ENCODE data around the gene KBTBD12.
"Not testable (repeated sequence)": the region's sequence is repeated elsewhere in the genome, so short reads cannot be mapped to it uniquely, and the experiment has no call there.

Gene KBTBD12

DNA sequence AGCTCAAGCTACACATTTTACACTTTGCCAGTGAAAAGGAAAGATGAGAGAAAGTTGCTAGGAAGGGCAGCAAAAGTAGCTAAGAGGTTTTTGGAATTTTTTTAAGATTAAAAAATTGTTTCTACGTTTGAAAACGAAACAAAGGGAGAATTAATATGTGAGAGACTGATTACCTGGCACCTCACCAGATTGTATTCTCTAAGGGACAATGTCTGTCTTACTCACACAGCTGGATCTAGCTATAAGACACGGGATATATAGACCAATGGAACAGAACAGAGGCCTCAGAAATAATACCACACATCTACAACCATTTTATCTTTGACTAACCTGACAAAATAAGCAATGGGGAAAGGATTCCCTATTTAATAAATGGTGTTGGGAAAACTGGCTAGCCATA lies 9.5 kb upstream of the KBTBD12 start:
- no peaks in the 10 kb centered on the region for H3K36me3 ChIP-seq (ENCODE audit: control insufficient read depth, insufficient read depth, low read length, severe bottlenecking)
- H3K9ac ChIP-seq (ENCODE audit: low read length): no peak overlapping the region
- peaks cover 3% of the 10 kb centered on the region for H3K9me3 ChIP-seq (ENCODE audit: control insufficient read depth, low read length)
- peaks cover 29% of the 10 kb centered on the region for H3K27me3 ChIP-seq (replicated peaks; ENCODE audit: control insufficient read depth, insufficient read depth, low read length)
- no peaks in the 10 kb centered on the region for H3K4me1 ChIP-seq (ENCODE audit: control insufficient read depth, insufficient read depth, low read length)
- H3K4me3 ChIP-seq (ENCODE audit: low read length): no peak overlapping the region
- DNase-seq (ENCODE audit: low read depth): no peak

DNA sequence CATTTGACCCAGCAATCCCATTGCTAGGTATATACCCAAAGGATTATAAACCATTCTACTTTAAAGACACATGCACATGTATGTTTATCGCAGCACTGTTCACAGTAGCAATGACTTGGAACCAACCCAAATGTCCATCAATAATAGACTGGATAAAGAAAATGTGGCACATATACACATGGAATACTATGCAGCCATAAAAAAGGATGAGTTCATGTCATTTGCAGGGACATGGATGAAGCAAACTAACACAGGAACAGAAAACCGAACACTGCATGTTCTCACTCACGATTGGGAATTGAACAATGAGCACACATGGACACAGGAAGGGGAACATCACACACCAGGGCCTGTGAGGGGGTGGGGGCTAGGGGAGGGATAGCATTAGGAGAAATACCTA lies 8.4 kb upstream of the KBTBD12 start:
- H3K4me3 ChIP-seq (ENCODE audit: low read length); DNase-seq (ENCODE audit: low read depth); H3K4me1 ChIP-seq (ENCODE audit: control insufficient read depth, insufficient read depth, low read length); H3K36me3 ChIP-seq (ENCODE audit: control insufficient read depth, insufficient read depth, low read length, severe bottlenecking); H3K9me3 ChIP-seq (ENCODE audit: control insufficient read depth, low read length); H3K9ac ChIP-seq (ENCODE audit: low read length): not testable (repeated sequence)
- H3K27me3 ChIP-seq (replicated peaks; ENCODE audit: control insufficient read depth, insufficient read depth, low read length): peaks cover 29% of the 10 kb centered on the region

DNA sequence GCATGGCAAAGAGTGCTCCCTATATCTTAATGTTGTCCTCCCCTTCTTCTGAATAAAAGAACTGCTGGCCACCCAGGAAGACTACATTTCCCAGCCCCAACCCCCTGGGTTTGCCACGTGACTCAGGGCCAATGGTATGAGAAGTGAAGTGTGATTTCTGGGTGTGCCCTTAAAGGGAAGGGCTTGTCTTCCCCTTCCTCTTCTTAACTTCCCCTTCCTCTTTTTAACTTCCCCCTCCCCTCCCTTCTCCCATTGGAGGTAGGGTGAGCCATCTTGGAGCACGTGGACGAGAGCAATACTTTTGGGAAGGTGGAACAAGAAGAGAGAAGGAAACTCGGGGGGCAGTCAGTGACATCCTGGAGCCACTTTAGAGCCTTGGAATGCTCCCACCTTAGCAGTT lies 6.8 kb upstream of the KBTBD12 start:
- Histone ChIP-seq H3K9ac (ENCODE audit: low read length) (no peak overlapping the region), H3K27me3 (replicated peaks; ENCODE audit: control insufficient read depth, insufficient read depth, low read length) (peaks cover 20% of the 10 kb centered on the region), H3K4me1 (ENCODE audit: control insufficient read depth, insufficient read depth, low read length) (peaks cover 11% of the 10 kb centered on the region), H3K36me3 (ENCODE audit: control insufficient read depth, insufficient read depth, low read length, severe bottlenecking) (no peaks in the 10 kb centered on the region), H3K9me3 (ENCODE audit: control insufficient read depth, low read length) (peaks cover 3% of the 10 kb centered on the region), H3K4me3 (ENCODE audit: low read length) (no peak overlapping the region)
- DNase-seq (ENCODE audit: low read depth): no peak

DNA sequence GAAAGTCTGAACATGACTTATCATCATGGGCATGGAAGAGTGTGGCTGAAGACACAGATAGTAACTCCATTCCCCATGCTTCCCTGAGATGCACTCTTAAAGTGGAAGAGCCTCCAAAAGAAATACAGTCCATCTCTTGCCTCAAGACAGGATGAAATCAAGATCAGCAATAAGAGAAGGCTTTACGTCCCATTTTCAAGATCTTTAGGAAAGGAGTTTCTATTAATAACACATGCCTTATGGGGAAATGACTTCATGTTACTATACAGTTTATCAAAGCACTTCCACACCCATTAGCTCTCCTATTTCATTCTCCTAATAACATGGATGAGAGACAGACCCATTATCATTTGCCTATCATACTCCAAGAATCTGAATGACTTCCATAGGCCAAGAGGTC lies 6.1 kb upstream of the KBTBD12 start:
- H3K4me1 ChIP-seq (ENCODE audit: control insufficient read depth, insufficient read depth, low read length): peaks cover 11% of the 10 kb centered on the region
- H3K9me3 ChIP-seq (ENCODE audit: control insufficient read depth, low read length): peaks cover 2% of the 10 kb centered on the region
- no peak overlapping the region for H3K9ac ChIP-seq (ENCODE audit: low read length)
- no peaks in the 10 kb centered on the region for H3K36me3 ChIP-seq (ENCODE audit: control insufficient read depth, insufficient read depth, low read length, severe bottlenecking)
- no peak overlapping the region for H3K4me3 ChIP-seq (ENCODE audit: low read length)
- DNase-seq (ENCODE audit: low read depth): no peak
- H3K27me3 ChIP-seq (replicated peaks; ENCODE audit: control insufficient read depth, insufficient read depth, low read length): peaks cover 17% of the 10 kb centered on the region

DNA sequence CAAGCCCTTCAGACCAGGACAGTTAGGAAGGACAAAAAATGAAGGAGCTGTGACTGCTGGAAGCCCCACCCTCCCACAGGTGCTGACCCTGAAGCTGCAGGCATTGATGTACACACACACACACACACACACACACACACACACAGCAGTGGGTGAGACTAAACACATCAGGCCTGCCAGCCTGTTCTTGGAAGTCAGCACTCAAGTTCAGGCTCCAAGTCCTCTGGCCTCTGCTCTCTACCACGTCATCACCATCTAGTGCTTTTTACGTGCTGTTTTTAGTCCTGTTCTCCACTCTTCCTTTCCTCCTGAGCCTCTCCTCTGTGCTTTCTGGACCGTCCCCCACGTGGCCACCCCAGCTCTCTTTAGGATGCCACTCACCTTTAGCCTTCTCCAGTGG lies 5.4 kb upstream of the KBTBD12 start:
- no peaks in the 10 kb centered on the region for H3K9me3 ChIP-seq (ENCODE audit: control insufficient read depth, low read length)
- no peaks in the 10 kb centered on the region for H3K36me3 ChIP-seq (ENCODE audit: control insufficient read depth, insufficient read depth, low read length, severe bottlenecking)
- H3K9ac ChIP-seq (ENCODE audit: low read length): no peak overlapping the region
- no peak overlapping the region for H3K4me3 ChIP-seq (ENCODE audit: low read length)
- peaks cover 14% of the 10 kb centered on the region for H3K4me1 ChIP-seq (ENCODE audit: control insufficient read depth, insufficient read depth, low read length)
- peaks cover 16% of the 10 kb centered on the region for H3K27me3 ChIP-seq (replicated peaks; ENCODE audit: control insufficient read depth, insufficient read depth, low read length)
- no peak for DNase-seq (ENCODE audit: low read depth)

DNA sequence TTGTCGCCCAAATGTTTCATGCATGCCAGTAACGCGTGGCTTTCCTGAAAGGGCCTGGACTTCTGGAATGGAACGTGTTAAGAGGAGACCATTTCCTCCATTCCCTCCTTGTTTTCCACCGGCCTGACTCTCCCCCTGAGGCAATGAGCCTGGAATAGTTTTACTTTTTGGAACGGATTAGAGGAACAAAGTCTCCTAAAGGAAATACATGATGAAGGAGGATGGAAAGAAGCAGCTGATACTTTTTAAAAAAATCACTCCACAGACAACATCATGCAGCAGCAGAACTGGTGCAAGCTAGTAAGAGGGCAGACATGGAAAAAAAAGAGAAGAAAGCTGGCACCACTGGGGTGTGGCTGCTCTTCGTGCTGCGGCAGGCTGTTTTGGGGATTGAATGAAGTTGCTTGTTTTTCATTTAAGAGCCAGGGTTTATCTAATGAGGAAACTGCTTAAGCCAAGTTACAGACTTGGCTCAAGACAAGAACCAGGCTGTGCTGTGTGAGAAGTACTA lies 3.6 kb upstream of the KBTBD12 start:
- peaks cover 25% of the 10 kb centered on the region for H3K27me3 ChIP-seq (replicated peaks; ENCODE audit: control insufficient read depth, insufficient read depth, low read length)
- no peak overlapping the region for H3K9ac ChIP-seq (ENCODE audit: low read length)
- H3K4me3 ChIP-seq (ENCODE audit: low read length): peak overlapping the region; percentile 21
- peaks cover 24% of the 10 kb centered on the region for H3K4me1 ChIP-seq (ENCODE audit: control insufficient read depth, insufficient read depth, low read length)
- no peaks in the 10 kb centered on the region for H3K9me3 ChIP-seq (ENCODE audit: control insufficient read depth, low read length)
- DNase-seq (ENCODE audit: low read depth): peak; percentile 32
- no peaks in the 10 kb centered on the region for H3K36me3 ChIP-seq (ENCODE audit: control insufficient read depth, insufficient read depth, low read length, severe bottlenecking)

DNA sequence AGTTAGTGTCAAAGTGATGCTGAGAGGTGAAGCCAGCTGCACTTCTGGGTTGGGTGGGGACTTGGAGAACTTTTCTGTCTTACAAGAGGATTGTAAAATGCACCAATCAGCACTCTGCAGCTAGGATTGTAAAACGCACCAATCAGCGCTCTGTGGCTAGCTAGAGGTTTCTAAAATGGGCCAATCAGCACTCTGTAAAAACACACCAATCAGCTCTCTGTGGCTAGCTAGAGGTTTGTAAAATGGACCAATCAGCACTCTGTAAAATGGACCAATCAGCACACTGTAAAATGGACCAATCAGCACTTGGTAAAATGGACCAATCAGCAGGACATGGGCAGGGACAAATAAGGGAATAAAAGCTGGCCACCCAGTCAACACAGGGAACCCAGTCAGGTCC lies 1.2 kb upstream of the KBTBD12 start:
- peaks cover 24% of the 10 kb centered on the region for H3K4me1 ChIP-seq (ENCODE audit: control insufficient read depth, insufficient read depth, low read length)
- not testable (repeated sequence) for H3K9me3 ChIP-seq (ENCODE audit: control insufficient read depth, low read length); H3K36me3 ChIP-seq (ENCODE audit: control insufficient read depth, insufficient read depth, low read length, severe bottlenecking); DNase-seq (ENCODE audit: low read depth); H3K4me3 ChIP-seq (ENCODE audit: low read length); H3K9ac ChIP-seq (ENCODE audit: low read length)
- H3K27me3 ChIP-seq (replicated peaks; ENCODE audit: control insufficient read depth, insufficient read depth, low read length): peaks cover 25% of the 10 kb centered on the region

DNA sequence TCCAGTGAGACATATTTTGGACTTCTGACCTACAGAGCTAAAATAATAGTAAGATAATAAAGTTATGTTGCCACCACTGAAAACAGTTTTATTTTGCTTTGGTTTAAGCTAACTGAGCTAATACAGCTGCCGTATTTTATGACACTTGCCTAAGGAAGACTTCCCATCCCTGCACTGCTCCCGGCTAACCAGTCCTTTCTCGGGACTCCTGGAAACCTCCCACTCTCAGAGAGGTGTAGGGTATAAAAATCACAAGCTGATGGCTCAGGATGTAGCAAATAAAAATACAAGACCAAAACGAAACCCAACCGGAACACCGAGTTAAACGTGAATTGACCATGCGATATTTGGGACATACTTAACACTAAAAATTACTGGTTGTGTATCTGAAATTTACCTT lies 448 bp upstream of the KBTBD12 start:
- Histone ChIP-seq H3K4me3 (ENCODE audit: low read length) (peak overlapping the region; percentile 77), H3K9me3 (ENCODE audit: control insufficient read depth, low read length) (no peaks in the 10 kb centered on the region), H3K36me3 (ENCODE audit: control insufficient read depth, insufficient read depth, low read length, severe bottlenecking) (no peaks in the 10 kb centered on the region), H3K9ac (ENCODE audit: low read length) (no peak overlapping the region), H3K4me1 (ENCODE audit: control insufficient read depth, insufficient read depth, low read length) (peaks cover 24% of the 10 kb centered on the region), H3K27me3 (replicated peaks; ENCODE audit: control insufficient read depth, insufficient read depth, low read length) (peaks cover 25% of the 10 kb centered on the region)
- DNase-seq (ENCODE audit: low read depth): no peak

DNA sequence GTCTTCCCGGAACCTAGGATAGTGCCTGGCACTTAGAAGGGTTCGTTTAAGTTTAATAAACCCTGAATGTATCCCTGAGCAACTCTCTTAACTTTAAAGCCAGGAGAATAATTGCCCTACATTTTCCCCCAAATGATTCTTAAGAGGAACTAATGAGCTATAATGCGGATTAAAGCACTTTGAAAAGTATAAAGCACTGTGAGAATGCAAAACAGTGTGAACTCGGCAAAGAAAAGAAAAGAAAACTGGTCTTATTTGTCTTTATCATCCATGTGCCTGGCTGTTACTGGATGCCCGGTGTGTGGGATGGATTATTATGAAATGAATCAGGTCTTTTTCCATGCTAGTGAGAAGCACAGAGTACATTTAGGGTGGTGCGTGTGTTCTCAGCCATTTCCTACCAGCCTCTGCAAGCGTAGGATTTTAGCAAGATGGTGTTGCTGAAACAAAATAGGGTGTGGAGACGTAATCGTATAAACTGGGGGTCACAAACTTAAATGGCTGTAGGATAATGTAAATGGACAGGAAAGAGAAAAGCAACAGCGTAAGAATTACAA lies 983 bp downstream of the KBTBD12 start:
- DNase-seq (ENCODE audit: low read depth): peak; percentile 3
- no peak overlapping the region for H3K9ac ChIP-seq (ENCODE audit: low read length)
- H3K4me1 ChIP-seq (ENCODE audit: control insufficient read depth, insufficient read depth, low read length): peaks cover 24% of the 10 kb centered on the region
- no peak overlapping the region for H3K4me3 ChIP-seq (ENCODE audit: low read length)
- H3K9me3 ChIP-seq (ENCODE audit: control insufficient read depth, low read length): no peaks in the 10 kb centered on the region
- H3K36me3 ChIP-seq (ENCODE audit: control insufficient read depth, insufficient read depth, low read length, severe bottlenecking): no peaks in the 10 kb centered on the region
- peaks cover 25% of the 10 kb centered on the region for H3K27me3 ChIP-seq (replicated peaks; ENCODE audit: control insufficient read depth, insufficient read depth, low read length)

DNA sequence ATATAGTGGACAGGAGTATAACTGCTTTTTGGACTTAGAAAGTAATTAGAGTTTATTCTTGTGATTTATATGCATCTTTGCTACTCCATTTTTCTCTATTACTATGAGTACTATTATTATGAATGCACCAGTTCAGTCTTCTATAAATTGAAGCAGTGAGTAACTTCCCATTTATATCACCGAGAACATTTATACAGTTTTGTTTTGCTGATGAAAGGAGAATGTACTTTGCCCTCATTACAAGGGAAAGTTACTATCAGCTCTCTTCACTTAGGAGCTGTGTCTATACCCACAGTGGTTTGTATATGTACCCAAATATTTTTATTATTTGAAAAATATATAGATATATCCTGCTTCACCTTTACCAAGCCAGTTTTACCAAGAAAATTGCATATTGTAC lies 5.7 kb downstream of the KBTBD12 start:
- Histone ChIP-seq H3K4me1 (ENCODE audit: control insufficient read depth, insufficient read depth, low read length) (no peaks in the 10 kb centered on the region), H3K9me3 (ENCODE audit: control insufficient read depth, low read length) (no peaks in the 10 kb centered on the region), H3K9ac (ENCODE audit: low read length) (no peak overlapping the region), H3K4me3 (ENCODE audit: low read length) (no peak overlapping the region), H3K36me3 (ENCODE audit: control insufficient read depth, insufficient read depth, low read length, severe bottlenecking) (no peaks in the 10 kb centered on the region), H3K27me3 (replicated peaks; ENCODE audit: control insufficient read depth, insufficient read depth, low read length) (peaks cover 25% of the 10 kb centered on the region)
- no peak for DNase-seq (ENCODE audit: low read depth)

DNA sequence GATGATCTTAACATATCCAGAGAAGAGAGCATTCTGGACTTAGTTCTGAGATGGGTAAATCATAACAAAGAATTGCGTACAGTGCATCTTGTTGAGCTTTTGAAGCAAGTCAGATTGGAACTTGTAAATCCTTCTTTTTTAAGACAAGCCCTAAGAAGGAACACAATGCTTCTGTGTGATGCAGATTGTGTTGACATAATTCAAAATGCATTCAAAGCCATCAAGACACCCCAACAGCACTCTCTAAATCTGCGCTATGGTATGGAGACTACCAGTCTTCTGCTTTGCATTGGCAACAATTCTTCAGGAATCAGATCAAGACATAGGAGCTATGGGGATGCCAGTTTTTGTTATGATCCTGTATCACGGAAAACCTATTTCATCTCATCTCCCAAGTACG lies 8.6 kb downstream of the KBTBD12 start:
- H3K4me3 ChIP-seq (ENCODE audit: low read length): no peak overlapping the region
- H3K4me1 ChIP-seq (ENCODE audit: control insufficient read depth, insufficient read depth, low read length): no peaks in the 10 kb centered on the region
- H3K27me3 ChIP-seq (replicated peaks; ENCODE audit: control insufficient read depth, insufficient read depth, low read length): peaks cover 4% of the 10 kb centered on the region
- H3K9me3 ChIP-seq (ENCODE audit: control insufficient read depth, low read length): no peaks in the 10 kb centered on the region
- no peak overlapping the region for H3K9ac ChIP-seq (ENCODE audit: low read length)
- DNase-seq (ENCODE audit: low read depth): no peak
- no peaks in the 10 kb centered on the region for H3K36me3 ChIP-seq (ENCODE audit: control insufficient read depth, insufficient read depth, low read length, severe bottlenecking)

DNA sequence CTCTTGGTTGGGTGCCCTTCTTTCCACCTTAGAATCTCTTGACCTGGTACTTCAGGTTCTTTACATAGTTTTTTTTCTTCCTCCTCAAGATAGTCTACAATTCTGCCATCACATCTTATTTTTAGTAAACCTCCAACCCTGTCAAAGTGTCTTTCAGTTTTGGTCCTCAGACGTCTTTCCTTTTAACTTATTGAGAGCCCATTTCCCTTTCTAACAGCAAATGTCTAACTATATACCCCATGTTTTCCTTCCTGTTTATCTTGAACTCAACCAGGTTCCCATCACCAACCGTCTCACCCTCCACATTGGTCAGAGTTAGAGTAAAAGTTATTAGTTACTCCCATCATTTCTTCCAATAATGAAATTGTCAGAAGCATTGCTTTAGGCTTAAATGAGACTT lies 10.4 kb downstream of the KBTBD12 start:
- H3K4me3 ChIP-seq (ENCODE audit: low read length): no peak overlapping the region
- DNase-seq (ENCODE audit: low read depth): no peak
- H3K27me3 ChIP-seq (replicated peaks; ENCODE audit: control insufficient read depth, insufficient read depth, low read length): peaks cover 4% of the 10 kb centered on the region

More for the DNA sequence above, 10.4 kb downstream of the KBTBD12 start:
- no peaks in the 10 kb centered on the region for H3K36me3 ChIP-seq (ENCODE audit: control insufficient read depth, insufficient read depth, low read length, severe bottlenecking)
- H3K9ac ChIP-seq (ENCODE audit: low read length): no peak overlapping the region
- no peaks in the 10 kb centered on the region for H3K9me3 ChIP-seq (ENCODE audit: control insufficient read depth, low read length)
- peaks cover 6% of the 10 kb centered on the region for H3K4me1 ChIP-seq (ENCODE audit: control insufficient read depth, insufficient read depth, low read length)

Measured in adipocyte (in vitro differentiated cells).